Measurements from ENCODE around the gene TIMELESS.
"Not testable (repeated sequence)": the region's sequence is repeated elsewhere in the genome, so short reads cannot be mapped to it uniquely, and the experiment has no call there.

TIMELESS gene, protein sequence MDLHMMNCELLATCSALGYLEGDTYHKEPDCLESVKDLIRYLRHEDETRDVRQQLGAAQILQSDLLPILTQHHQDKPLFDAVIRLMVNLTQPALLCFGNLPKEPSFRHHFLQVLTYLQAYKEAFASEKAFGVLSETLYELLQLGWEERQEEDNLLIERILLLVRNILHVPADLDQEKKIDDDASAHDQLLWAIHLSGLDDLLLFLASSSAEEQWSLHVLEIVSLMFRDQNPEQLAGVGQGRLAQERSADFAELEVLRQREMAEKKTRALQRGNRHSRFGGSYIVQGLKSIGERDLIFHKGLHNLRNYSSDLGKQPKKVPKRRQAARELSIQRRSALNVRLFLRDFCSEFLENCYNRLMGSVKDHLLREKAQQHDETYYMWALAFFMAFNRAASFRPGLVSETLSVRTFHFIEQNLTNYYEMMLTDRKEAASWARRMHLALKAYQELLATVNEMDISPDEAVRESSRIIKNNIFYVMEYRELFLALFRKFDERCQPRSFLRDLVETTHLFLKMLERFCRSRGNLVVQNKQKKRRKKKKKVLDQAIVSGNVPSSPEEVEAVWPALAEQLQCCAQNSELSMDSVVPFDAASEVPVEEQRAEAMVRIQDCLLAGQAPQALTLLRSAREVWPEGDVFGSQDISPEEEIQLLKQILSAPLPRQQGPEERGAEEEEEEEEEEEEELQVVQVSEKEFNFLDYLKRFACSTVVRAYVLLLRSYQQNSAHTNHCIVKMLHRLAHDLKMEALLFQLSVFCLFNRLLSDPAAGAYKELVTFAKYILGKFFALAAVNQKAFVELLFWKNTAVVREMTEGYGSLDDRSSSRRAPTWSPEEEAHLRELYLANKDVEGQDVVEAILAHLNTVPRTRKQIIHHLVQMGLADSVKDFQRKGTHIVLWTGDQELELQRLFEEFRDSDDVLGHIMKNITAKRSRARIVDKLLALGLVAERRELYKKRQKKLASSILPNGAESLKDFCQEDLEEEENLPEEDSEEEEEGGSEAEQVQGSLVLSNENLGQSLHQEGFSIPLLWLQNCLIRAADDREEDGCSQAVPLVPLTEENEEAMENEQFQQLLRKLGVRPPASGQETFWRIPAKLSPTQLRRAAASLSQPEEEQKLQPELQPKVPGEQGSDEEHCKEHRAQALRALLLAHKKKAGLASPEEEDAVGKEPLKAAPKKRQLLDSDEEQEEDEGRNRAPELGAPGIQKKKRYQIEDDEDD

DNA sequence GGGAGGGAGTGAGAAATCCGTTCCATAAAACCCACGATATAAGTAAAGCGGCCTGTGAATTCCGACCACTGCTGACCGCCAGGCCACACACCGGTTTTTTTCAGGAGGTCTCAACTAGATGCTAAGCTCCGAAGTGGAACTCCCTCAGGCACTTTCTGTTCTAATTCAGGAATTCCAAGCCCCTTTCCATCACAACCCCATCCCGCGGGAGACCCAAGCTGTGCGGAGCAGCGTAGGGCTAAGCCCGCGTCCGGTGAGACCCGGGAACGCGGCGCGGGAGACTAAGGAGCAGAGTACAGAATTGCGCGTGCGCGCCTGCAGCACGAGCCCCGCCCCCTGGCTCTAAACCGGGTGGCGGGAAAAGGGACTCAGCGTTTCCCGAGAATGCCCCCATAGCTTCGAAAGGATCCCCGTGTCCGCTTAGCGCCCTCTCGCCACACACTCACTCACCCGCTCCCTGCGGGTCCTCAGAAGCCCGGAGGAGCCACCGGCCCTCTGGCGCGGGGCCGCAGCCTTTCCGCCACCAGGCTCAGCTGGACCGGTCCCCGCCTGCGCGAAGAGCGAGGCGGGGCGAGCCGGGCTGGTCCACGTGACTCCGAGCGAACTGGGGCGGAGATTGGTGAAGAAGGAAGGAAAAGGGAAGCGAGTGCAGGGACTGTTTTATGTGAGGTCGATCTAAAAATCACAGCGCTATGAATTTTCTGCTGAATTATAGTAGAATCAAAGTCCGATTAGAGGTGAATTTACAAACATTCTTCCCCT, at the start of gene TIMELESS:
Gene TIMELESS (minus strand): TSS at position 567 of the 762 bp plus-strand sequence. CDS start 15,256 bp downstream, outside the sequence.
- peak; percentile 90 for DNase-seq

DNA sequence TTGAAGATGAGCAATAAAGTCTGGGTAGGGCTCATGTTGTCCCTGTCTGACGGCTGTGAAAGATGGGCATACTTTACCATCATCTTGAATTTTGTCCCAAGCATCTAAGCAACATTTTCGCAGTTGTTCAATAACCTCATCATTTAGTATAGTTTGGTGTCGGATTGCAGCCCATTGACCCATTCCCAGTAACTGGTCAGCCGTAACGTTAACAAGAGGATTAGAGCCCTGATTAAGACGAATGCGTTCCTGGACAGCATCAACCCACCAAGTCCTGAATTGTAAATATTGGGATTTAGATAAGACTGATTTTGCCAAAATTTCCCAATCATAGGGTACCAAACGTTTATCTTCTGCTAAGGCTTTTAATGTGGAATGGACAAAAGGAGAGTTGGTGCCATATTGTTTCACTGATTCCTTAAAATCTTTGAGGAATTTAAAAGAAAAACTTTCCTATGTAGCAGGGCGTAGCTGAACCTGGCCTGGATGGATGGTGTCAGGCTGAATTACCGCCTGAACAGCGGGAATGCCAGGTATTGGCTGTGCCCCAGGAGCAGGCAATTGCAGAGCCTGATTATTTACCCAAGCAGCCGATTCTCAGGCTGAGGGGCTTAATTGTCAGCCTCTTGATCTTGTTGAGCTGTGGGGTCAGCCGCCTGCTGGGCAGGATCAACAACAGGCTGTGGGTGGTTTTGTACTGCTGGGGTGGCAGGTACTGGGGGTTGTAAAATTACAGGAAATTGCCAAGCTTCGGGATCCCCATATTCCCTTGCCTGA, 49.1 kb upstream of the TIMELESS start:
- DNase-seq, result not testable (repeated sequence)

DNA sequence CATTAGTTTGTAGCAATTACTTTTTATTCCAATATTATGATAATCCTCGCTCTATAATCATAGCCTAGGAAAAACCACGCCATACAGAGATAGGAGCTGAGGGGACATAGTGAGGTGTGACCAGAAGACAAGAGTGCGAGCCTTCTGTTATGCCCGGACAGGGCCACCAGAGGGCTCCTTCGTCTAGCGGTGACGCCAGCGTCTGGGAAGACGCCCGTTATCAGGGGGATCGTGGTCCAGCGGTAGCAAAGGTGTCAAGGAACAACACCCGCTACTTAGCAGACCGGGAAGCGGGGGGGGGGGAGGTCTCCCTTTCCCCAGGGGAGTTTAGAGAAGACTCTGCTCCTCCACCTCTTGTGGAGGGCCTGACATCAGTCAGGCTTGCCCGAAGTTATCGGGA, 47.5 kb upstream of the TIMELESS start:
- peak; percentile 55 for DNase-seq

DNA sequence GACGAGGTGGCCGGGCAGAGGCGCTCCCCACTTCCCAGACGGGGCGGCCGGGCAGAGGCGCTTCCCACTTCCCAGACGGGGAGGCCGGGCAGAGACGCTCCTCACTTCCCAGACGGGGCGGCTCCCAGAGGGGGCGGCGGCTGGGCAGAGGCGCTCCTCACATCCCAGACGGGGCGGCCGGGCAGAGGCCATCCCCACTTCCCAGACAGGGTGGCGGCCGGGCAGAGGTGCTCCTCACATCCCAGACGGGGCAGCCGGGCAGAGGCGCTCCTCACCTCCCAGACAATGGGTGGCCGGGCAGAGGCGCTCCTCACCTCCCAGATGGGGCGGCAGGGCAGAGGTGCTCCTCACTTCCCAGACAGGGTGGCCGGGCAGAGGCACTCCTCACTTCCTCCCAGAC, 45.3 kb upstream of the TIMELESS start:
- DNase-seq, result not testable (repeated sequence)

DNA sequence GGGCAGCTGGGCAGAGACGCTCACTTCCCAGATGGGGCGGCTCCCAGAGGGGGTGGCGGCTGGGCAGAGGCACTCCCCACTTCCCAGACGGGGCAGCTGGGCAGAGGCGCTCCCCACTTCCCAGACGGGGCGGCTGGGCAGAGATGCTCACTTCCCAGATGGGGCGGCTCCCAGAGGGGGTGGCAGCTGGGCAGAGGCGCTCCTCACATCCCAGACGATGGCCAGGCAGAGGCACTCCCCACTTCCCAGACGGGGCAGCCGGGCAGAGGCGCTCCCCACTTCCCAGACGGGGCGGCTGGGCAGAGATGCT, 44.8 kb upstream of the TIMELESS start:
- not testable (repeated sequence) for DNase-seq

DNA sequence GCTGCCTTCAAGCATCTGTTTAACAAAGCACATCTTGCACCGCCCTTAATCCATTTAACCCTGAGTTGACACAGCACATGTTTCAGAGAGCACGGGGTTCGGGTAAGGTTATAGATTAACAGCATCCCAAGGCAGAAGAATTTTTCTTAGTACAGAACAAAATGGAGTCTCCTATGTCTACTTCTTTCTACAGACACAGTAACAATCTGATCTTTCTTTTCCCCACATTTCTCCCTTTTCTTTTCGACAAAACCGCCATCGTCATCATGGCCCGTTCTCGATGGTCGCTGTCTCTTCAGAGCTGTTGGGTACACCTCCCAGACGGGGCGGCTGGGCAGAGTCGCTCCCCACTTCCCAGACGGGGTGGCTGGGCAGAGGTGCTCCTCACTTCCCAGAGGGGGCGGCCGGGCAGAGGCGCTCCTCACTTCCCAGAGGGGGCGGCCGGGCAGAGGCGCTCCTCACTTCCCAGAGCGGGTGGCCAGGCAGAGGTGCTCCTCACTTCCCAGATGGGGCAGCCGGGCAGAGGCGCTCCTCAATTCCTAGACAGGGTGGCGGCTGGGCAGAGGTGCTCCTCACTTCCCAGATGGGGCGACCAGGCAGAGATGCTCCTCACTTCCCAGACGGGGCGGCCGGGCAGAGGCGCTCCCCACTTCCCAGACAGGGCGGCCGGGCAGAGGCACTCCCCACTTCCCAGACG, 44.3 kb upstream of the TIMELESS start:
- DNase-seq, result not testable (repeated sequence)

DNA sequence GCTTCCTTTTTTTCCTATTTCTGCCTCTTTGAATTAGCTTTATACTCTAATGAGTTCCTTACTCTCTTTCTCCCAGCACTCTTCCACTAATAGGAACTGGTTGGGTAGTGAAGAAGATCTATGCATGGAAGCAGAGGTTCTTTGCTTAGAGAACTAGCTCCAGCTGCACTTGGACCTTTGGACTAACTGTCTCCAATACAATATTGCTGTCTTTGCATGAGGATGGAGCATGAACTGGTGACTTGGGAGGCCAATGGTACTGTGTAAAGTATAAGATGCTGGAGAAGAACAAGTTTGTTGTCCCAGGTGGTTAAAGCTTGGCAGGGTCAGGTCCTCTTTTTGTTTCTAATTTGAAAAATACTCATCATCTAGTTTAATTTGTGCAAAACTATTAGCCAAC, 41.1 kb upstream of the TIMELESS start:
- DNase-seq, result no peak

DNA sequence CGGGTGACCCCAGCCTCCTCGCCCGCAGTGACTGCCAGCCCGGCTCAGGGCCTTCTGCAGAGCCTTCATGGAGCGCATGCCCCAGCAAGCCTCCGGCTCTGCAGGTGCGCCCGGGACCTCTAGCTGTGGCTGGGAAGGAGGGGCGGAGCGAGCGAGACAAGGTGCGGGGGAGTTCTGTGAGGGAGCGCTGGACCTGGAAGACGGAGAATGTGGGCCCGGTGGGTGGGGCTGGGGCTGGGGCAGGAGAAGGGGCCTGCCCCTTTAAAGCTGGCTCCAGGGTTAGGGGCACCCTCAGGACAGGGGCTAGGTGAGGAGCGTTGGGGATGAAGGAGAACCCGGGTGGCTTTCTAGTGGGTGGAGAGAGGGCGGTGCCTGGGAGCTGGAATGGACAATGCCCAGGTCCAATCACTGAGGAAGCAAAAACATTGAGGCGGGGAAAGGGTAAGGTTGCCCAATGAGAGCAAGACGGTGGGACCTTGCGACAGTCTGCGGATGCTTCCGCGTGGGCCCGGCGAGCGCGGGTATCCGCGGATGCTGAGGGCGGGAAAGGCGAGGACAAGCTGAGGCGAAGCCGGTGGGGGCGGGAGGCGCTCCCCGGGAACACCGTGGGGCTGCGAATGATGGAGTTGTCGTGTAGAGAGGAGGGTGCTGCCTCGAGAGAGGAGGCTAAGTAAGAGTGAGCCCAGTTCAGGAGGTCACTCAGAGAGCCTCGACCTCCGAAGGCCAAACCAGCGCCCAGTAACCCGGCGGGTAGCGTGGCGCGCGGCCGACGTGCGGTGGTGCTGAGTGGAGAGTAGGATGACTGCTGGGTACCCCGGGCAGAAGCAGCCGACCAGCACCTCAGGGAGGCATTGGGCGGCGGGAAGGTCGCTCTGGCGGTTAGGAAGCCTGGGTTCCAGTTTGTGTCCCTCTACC, 39.1 kb upstream of the TIMELESS start, which contains the start of gene GLS2:
Gene GLS2 (minus strand): TSS at position 121 of the 915 bp plus-strand sequence. CDS start 43 bp downstream, at position 78.
- DNase-seq, result peak; percentile 59

DNA sequence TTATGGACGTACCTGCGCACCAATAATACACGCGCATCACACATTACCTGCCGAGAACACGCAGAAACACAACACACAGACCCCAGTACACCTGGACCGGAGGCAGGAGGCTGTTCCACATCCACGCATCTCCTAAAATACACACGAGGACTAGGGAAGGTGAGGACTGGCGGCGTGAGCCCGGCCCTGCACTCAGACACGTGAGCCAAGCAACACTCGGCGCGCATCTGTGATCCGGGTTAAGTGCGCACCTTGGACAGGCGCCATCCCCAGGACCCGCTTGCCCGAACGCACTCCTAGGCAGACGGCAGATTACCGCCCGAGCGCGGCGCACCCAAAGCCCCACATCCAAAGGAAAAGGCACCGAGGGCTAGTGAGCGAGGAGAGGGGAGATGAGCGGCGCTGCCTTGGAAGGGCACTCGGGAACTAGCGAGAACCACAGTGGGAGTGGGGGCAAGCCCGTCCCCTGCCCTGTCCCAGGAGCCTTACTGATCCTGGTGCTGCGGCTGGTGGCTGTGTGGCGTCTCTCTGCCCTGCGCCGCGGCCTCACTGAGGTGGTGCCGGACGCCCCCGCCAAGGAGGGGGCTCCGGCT, 38.3 kb upstream of the TIMELESS start:
- no peak for DNase-seq

DNA sequence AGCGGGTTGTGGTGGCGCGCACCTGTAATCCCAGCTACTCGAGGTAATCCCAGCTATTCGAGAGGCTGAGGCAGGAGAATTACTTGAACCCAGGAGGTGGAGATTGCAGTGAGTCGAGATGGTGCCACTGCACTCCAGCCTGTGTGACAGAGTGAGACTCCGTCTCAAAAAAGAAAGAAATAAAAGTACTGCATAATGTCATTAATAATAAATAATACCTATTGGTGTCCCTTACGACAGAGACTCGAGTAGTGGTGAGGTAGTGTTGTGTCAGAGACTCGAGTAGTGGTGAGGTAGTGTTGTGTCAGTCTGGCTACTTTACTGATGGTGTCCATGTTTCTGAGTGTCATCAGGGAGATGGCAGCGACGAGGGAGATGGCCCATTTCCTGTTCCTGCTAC, 37.5 kb upstream of the TIMELESS start:
- DNase-seq, result no peak

DNA sequence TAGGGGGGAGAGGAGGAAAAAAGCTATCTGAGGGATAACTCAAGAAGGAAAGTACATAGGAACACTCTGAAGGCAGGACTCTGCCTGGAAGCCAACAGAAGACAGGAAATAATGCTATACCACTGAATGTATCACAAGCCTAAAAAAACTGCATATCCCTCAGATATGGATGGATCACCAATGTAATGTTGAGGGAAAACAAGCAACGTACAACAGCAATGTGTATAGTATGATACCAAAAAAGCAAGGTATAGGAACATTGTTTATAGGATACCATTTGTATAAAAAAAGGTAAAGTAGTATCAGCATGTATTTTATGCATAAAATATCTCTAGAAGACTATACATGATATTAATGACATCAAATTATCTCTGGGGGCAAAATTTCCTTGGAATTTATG, 35.3 kb upstream of the TIMELESS start:
- DNase-seq, result no peak

DNA sequence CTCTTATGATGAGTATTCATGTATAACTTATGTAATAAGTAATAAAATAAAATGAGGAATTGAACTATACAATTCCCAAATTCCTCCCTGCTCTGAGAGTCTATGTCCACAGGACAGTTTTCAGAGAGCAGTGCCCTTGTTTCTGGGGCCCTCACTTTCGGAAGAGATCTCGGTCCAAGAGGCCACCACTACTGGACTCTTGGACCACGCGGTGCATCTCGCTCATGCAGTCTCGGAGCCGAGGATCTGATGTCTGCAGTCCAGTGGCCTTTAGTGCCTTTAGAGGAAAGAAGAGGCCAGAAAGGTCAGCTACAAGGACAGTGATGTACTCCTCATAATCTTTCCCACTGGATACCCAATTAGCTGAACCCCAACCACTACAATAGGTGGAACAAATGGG, 30.4 kb upstream of the TIMELESS start:
- DNase-seq, result no peak

DNA sequence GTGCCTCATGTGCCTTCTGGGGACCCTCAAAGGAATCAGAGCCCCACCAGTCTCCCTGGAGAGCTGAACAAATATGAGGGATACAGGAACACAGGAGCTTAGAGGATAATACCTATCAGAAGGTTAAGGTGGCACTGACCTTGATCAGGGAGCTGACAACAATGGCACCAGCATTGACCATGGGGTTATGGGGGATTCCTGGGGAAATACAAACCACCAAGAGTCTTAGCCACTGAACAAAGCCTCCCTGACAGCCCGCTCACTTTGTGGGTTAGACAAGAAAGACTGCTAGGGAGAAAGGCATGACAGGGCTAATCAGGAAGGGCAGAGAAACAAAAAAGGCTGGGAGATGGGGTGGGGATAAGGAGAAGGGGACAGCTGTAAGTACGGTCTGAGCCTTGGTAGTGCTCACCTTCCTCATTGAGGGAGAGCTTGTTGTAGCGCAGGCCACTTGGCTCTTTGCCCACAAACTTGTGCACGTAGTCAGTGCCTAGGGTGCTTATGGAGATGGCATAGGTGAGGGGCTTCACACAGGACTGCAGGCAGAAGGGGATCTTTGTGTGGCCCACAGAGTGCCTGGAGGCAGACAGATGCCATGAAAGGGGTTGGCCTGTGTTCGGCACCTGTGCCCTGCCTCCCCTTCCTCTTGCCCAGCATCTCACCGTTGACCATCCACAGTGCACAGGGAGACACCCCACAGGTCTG, 28.4 kb upstream of the TIMELESS start:
- no peak for DNase-seq

DNA sequence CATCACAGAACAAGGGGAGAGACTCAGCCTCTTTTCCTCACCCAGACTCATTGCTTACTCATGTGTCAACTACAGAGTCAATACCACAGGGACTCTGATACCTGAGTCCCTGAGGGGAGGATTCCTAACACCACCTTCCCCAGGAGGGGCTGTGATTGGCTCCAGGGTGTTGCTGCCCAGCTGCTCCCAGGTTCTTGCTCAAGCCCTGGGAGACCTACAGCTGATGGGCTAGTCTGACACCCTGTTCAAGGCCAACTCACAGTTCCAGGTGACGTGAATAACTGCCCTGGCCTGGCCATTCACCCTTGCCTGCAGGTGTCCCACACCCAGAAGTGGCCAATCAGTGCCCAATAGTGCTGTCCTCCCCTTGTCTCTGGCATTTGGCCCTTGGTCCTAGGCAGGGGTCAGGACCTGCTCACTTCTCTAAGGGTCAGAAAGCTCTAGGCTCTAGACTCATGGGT, 27.8 kb upstream of the TIMELESS start:
- no peak for DNase-seq

DNA sequence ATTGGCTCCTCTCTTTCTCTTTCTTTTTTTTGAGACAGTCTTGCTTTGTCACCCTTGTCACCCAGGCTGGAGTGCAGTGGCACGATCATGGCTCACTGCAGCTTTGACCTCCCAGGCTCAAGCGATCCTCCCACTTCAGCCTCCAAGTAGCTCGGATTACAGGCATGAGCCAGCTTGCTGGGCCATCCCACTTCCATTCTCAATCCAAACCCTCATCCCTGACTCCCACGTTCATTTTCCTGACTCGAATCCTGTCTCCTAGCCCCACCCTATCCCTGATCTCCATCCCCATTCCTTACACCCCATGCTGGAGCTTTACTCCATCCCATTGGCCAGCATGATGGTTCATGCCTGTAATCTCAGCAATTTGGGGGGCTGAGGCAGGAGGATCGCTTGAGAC, 26.9 kb upstream of the TIMELESS start:
- no peak for DNase-seq

DNA sequence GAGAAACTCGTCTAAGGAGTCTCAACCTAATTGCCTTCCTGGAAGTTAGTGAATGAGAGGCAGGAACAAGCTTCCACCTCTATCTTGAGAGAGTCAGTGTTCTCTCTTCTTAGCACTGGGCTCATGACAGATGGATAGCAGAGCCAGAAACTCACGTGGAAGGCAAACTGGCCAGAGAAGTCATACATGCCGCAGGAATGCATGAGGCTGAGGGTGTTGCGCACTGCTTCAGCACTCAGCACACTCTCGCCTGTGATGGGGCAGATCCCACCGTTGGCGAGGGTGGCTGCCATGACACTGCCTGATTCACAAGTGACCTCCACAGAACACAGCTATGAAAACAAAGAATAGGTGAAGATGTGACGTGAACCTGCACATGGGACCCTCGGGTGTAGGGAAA, 25.2 kb upstream of the TIMELESS start:
- DNase-seq, result no peak

DNA sequence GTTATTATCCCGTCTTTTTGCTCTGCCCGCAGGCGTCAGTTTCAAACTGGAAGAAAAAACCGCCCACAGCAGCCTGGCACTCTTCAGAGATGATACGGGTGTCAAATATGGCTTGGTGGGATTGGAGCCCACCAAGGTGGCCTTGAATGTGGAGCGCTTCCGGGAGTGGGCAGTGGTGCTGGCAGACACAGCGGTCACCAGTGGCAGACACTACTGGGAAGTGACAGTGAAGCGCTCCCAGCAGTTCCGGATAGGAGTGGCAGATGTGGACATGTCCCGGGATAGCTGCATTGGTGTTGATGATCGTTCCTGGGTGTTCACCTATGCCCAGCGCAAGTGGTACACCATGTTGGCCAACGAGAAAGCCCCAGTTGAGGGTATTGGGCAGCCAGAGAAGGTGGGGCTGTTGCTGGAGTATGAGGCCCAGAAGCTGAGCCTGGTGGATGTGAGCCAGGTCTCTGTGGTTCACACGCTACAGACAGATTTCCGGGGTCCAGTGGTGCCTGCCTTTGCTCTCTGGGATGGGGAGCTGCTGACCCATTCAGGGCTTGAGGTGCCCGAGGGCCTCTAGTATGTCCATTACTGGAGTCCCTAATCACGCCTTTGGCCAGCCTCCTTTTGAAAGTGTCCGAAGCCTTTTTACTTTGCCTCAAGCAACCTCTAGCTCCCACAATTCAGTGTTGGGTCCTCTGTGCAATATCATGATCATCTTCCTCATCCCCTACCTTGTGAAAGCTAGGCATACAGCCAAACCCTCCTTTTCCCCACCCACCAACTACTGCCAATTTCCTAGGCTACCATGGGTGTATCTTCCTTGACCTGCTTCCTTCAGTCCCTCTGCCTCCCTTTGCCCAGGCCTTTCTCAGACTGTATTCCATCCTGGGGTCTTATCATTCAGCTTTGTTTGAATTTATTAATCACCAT, 20.0 kb upstream of the TIMELESS start:
- no peak for DNase-seq
